SH-SY5Y (cell line): ENCODE results near the gene FOXS1.

ENCODE experiments used
- GATA2 ChIP-seq: IDR thresholded peaks from 2 replicates; pipeline ENCODE4 v1.6.1; 2011; ENCODE audit warnings: mild to moderate bottlenecking, low read depth, low read length
- GATA3 ChIP-seq: IDR thresholded peaks from 2 replicates; pipeline ENCODE4 v1.6.1; 2011; ENCODE audit warnings: low read depth, mild to moderate bottlenecking, low read length, moderate library complexity

DNA sequence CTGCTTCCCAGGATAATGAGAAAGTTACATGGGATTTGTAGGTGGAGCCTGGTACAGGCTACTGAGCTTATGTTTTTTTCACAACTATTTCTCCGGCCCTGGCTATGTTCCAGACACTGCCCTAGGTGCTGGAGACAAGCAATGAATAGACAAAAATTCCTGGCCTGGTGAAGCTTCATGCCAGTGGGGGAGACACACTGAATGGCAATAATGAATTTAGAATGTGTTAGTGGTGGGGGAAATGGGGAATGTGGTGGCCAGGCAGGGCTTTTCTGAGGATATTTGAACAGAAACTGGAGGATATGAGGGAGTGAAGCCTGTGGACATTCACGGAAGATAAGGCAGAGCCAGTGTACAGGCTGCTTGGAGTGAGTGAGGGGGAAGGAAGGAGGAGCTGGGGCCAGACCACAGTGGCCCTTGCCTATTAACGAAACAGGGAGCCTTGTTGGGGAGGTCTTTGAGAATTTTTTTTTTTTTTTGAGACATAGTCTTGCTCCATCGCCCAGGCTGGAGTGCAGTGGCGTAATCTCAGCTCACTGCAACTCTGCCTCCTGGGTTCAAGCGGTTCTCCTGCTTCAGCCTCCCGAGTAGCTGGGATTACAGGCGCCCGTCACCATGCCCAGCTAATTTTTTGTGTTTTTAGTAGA, 6.6 kb downstream of the FOXS1 start:
- TF ChIP-seq GATA3 = no peak
- TF ChIP-seq GATA2 = no peak
